BJ (cell line): ENCODE results near the gene SPAM1. TPM values are rescaled to one million over a fixed set of nuclear protein-coding genes. Genes with fewer than 3 reads are reported as not detected.

Experiments used
- CTCF ChIA-PET: fragments of 350-600 bp; formaldehyde crosslinking; extraction: SDS; loops from one replicate; lab custom pipeline; 2021; ENCODE audit warnings: antibody characterized with exemption, inconsistent platforms; lab: Yijun Ruan, JAX
- POLR2A ChIA-PET: fragments of 300-600 bp; sonication (Branson Sonifier 250); formaldehyde crosslinking; extraction: SDS; loops from one replicate; lab custom pipeline; 2021; ENCODE audit warnings: antibody characterized with exemption; lab: Charles Lee
- DNase-seq: peaks from one replicate; pipeline ENCODE4 v3.0.0-alpha.2; 2011; ENCODE audit warnings: low read depth
- H3K27me3 ChIP-seq: 2 replicates; pipeline ENCODE4 v1.6.0; 2011; ENCODE audit warnings: low read length; ENCODE audit not compliant: control insufficient read depth, insufficient read depth
- H3K36me3 ChIP-seq: 2 replicates; pipeline ENCODE4 v1.5.1; 2011; ENCODE audit warnings: low read length; ENCODE audit not compliant: control insufficient read depth, insufficient read depth
- H3K4me3 ChIP-seq: 2 replicates; pipeline ENCODE4 v1.5.1; 2011; ENCODE audit warnings: low read depth, mild to moderate bottlenecking, control low read depth, low read length
- polyA plus RNA-seq: library from polyadenylated mRNA; depleted of rRNA; stranded (reverse); fragments of >200 nt; gene quantifications from 2 replicates; pipeline ENCODE4 v1.2.3, GENCODE V29; 2011
- TF ChIP-seq, protein P1 (sequence below): IDR thresholded peaks from 2 replicates; pipeline ENCODE4 v1.5.1; 2011; ENCODE audit warnings: low read depth, mild to moderate bottlenecking, control low read depth, inconsistent platforms, low read length, moderate library complexity; ENCODE audit not compliant: insufficient read depth

Gene SPAM1
- polyA plus RNA-seq, 1 experiment = not detected

DNA sequence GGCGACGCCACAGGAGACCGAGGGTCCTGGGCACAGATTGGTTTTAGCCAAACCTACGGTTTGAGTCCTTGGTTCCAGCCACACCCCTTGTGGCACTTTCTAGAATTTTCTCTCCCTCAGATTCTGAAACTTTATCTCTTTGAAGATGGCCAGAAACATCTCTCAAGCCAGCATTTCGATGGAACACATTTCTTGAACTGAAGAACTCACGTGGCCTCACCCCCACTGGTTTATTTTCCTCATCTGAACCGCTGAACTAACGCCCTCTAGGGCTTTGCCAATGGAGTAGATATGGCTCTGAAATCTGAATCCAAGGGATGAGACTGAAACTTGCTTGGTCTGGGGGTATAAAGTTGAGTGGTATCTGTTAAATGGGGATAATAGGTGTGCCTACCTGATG is 6.7 kb upstream of the SPAM1 start:
- ChIA-PET POLR2A (no interaction called here), CTCF (no interaction called here)
- no peak overlapping the region for H3K4me3 ChIP-seq
- TF ChIP-seq, protein P1, sequence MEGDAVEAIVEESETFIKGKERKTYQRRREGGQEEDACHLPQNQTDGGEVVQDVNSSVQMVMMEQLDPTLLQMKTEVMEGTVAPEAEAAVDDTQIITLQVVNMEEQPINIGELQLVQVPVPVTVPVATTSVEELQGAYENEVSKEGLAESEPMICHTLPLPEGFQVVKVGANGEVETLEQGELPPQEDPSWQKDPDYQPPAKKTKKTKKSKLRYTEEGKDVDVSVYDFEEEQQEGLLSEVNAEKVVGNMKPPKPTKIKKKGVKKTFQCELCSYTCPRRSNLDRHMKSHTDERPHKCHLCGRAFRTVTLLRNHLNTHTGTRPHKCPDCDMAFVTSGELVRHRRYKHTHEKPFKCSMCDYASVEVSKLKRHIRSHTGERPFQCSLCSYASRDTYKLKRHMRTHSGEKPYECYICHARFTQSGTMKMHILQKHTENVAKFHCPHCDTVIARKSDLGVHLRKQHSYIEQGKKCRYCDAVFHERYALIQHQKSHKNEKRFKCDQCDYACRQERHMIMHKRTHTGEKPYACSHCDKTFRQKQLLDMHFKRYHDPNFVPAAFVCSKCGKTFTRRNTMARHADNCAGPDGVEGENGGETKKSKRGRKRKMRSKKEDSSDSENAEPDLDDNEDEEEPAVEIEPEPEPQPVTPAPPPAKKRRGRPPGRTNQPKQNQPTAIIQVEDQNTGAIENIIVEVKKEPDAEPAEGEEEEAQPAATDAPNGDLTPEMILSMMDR = no peak
- DNase-seq = no peak
- H3K27me3 ChIP-seq = no peaks in the 10 kb centered on the region
- no peaks in the 10 kb centered on the region for H3K36me3 ChIP-seq

DNA sequence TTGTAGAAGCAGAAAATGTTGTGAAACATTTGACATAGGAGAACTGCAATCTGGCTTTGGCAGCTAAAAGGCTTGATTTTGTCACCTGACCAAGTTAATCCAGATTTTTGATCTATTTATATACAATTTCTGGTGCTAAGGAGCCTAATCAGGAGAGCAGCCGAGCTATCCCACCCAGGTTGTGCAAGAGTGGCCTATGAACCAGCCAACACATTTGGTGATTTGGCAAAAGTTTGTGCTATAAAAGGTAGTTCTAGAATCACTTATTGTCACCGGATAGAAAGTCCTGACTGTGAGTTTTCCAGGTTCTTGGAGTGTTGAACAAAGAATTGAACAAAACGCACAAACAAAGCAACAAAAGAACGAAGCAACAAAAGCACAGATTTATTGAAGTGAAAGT is 1.4 kb upstream of the SPAM1 start:
- ChIA-PET POLR2A (no interaction called here), CTCF (interaction anchor here (0.6 kb wide), 1 partner anchor 48 kb away, joined by 3 read pairs; no protein-coding TSS in a partner anchor)
- no peaks in the 10 kb centered on the region for H3K27me3 ChIP-seq
- TF ChIP-seq, protein P1 = no peak
- H3K36me3 ChIP-seq = no peaks in the 10 kb centered on the region
- no peak for DNase-seq
- no peak overlapping the region for H3K4me3 ChIP-seq

DNA sequence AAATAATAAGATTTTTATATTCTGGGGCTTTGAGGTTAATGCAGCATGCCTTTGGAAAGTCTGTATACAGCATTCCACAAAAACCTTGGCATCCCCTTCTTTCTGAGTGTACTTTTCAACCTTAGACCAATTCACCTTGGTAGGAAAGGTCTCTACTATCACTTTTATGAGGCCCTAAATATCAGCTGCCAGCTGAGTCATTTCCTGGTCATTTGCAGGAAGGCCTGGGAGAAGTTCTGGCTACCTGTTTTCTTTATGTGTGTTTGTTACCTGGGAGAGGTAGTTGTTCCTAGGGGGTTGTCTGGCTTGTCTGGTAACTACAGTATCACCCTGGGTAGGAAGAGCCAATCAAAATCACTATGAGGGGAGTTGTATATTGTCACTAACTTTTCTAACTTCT is 4.1 kb downstream of the SPAM1 start:
- Histone ChIP-seq H3K27me3 (no peaks in the 10 kb centered on the region), H3K36me3 (no peaks in the 10 kb centered on the region), H3K4me3 (no peak overlapping the region)
- ChIA-PET POLR2A (no interaction called here), CTCF (no interaction called here)
- TF ChIP-seq, protein P1 = no peak
- no peak for DNase-seq

DNA sequence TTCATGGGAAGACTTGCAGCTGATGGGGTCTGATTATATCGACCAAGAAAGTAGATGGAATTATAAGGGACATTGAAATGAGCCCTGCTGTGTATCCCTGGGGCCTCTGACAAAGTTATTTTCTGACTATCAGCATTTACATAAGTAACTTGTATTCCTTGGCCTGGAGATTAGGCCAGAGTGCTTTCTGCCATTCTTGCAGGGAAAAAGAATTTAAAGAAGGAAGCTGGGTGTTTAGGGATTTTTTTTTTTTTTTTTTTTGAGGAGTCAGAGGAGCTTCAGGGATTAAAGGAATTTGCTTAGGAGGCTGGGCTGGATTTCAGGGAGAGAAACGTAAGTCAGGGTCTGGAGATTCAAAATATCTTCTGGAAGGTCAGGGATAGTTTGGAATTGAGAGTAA is 4.6 kb downstream of the SPAM1 start:
- TF ChIP-seq, protein P1 = no peak
- CTCF ChIA-PET = no interaction called here
- no peak for DNase-seq
- no peak overlapping the region for H3K4me3 ChIP-seq
- POLR2A ChIA-PET = no interaction called here
- no peaks in the 10 kb centered on the region for H3K27me3 ChIP-seq
- H3K36me3 ChIP-seq = no peaks in the 10 kb centered on the region

DNA sequence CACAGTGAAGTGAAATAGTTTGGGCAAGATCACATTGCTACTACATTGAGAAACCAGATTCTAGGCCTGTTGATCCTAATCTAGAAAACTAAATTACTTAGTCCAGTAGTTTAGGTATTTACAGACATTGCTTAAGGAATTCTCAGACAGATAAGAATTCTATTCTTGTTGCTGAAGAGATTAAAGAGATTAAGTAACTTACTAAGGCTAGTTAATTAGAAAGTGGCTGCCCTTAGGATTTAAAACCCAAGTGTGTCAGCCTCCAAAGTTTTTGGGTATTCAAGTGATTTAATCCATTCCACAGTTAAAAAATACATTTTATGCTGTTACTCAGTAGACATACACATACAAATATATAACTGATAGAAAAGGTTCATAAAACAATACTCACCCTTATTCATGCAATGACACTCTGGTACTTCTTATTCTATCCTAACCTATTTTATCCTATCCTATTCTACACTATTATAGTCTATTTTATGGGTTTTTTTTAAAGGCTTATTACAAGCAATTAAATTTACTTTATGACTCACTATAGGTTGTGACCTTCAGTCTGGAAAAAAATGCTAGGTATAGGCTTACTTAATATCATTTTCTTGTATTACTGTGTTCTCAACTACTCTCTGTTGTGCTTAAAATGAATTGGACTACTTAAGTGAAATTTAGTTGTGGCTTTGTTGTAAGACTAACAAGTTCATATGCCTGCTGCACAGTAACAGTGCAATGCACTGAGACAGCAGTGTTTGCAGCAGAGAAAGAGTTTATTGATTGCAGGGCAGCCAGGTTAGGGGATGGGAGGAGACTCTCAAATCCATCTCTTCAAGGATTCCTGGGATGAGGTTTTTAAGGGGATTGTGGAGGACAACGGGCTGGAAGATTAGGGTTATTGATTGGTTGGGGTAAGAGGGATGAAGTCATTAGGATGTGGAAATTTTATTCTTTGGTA is 10.7 kb downstream of the SPAM1 start:
- TF ChIP-seq, protein P1 = no peak
- ChIA-PET POLR2A (no interaction called here), CTCF (no interaction called here)
- no peak overlapping the region for H3K4me3 ChIP-seq
- no peaks in the 10 kb centered on the region for H3K36me3 ChIP-seq
- no peak for DNase-seq
- H3K27me3 ChIP-seq = no peaks in the 10 kb centered on the region
